NCI-H128 (cell line): Measurements from ENCODE around the gene TECPR1.
"Not testable (repeated sequence)": the region's sequence is repeated elsewhere in the genome, so short reads cannot be mapped to it uniquely, and the experiment has no call there.

Experiments
- DNase-seq: peaks from one replicate; lab custom pipeline; 2025; ENCODE audit not compliant: unreplicated experiment; lab: John Stamatoyannopoulos, UW

Gene TECPR1

GRCh38 chr7:98230746-98231471, 21.1 kb downstream of the TECPR1 start:
- DNase-seq = no peak

GRCh38 chr7:98229991-98230745, 21.9 kb downstream of the TECPR1 start:
- no peak for DNase-seq

GRCh38 chr7:98229441-98229840, 22.6 kb downstream of the TECPR1 start:
- no peak for DNase-seq

- no peak for DNase-seq
Measured at GRCh38 chr7:98228801-98229200, 23.2 kb downstream of the TECPR1 start.

GRCh38 chr7:98227939-98228338, 24.1 kb downstream of the TECPR1 start:
- no peak for DNase-seq

GRCh38 chr7:98225913-98226614, 26.0 kb downstream of the TECPR1 start:
- no peak for DNase-seq

- DNase-seq = no peak
Measured at GRCh38 chr7:98224701-98225181, 27.3 kb downstream of the TECPR1 start.

- DNase-seq = no peak
Measured at GRCh38 chr7:98223898-98224700, 27.9 kb downstream of the TECPR1 start.

- no peak for DNase-seq
Measured at GRCh38 chr7:98223351-98223897, 28.6 kb downstream of the TECPR1 start.

- no peak for DNase-seq
Measured at GRCh38 chr7:98222533-98223195, 29.4 kb downstream of the TECPR1 start.

- DNase-seq = no peak
Measured at GRCh38 chr7:98221611-98222532, 30.2 kb downstream of the TECPR1 start.

GRCh38 chr7:98219382-98219781, 32.6 kb downstream of the TECPR1 start:
- DNase-seq = not testable (repeated sequence)

- DNase-seq = no peak
Measured at GRCh38 chr7:98217623-98218582, 34.1 kb downstream of the TECPR1 start.

GRCh38 chr7:98216941-98217622, 35.0 kb downstream of the TECPR1 start:
- no peak for DNase-seq

- DNase-seq = no peak
Measured at GRCh38 chr7:98215561-98216495, 36.2 kb downstream of the TECPR1 start.

GRCh38 chr7:98214811-98215321, 37.2 kb downstream of the TECPR1 start:
- no peak for DNase-seq
